HG03064 (cell line): ENCODE results near the gene NXT1.
"Not testable (repeated sequence)": the region's sequence is repeated elsewhere in the genome, so short reads cannot be mapped to it uniquely, and the experiment has no call there.

Experiments used
- ATAC-seq: cut with Tn5 transposase; IDR thresholded peaks from one replicate; pipeline ENCODE4 v1.9.1; 2021; ENCODE audit warnings: low read depth; ENCODE audit not compliant: unreplicated experiment

NXT1 gene

GRCh38 chr20:23327617-23328333 lies 22.8 kb upstream of the NXT1 start:
- no peak for ATAC-seq

- no peak for ATAC-seq
These were observed 18.9 kb upstream of the NXT1 start for GRCh38 chr20:23331450-23332350.

- no peak for ATAC-seq
These were observed 18.1 kb upstream of the NXT1 start for GRCh38 chr20:23332467-23332866.

GRCh38 chr20:23334111-23334510 lies 16.5 kb upstream of the NXT1 start:
- no peak for ATAC-seq

GRCh38 chr20:23335521-23335920 lies 15.1 kb upstream of the NXT1 start:
- no peak for ATAC-seq

- ATAC-seq: no peak
These were observed 14.1 kb upstream of the NXT1 start for GRCh38 chr20:23336476-23336875.

GRCh38 chr20:23337312-23337711 lies 13.3 kb upstream of the NXT1 start:
- ATAC-seq: no peak

GRCh38 chr20:23339986-23340385 lies 10.6 kb upstream of the NXT1 start:
- no peak for ATAC-seq

GRCh38 chr20:23340524-23340923 lies 10.1 kb upstream of the NXT1 start:
- ATAC-seq: no peak

- ATAC-seq: no peak
These were observed 9.5 kb upstream of the NXT1 start for GRCh38 chr20:23341073-23341472.

GRCh38 chr20:23343590-23343989 lies 7.0 kb upstream of the NXT1 start:
- no peak for ATAC-seq

- ATAC-seq: no peak
These were observed 6.3 kb upstream of the NXT1 start for GRCh38 chr20:23344336-23344735.

- ATAC-seq: no peak
These were observed 4.6 kb upstream of the NXT1 start for GRCh38 chr20:23346002-23346401.

- ATAC-seq: no peak
These were observed 2.8 kb upstream of the NXT1 start for GRCh38 chr20:23347791-23348190.

- not testable (repeated sequence) for ATAC-seq
These were observed 2.1 kb upstream of the NXT1 start for GRCh38 chr20:23348510-23348909.

- ATAC-seq: peak; percentile 41
These were observed 1.0 kb upstream of the NXT1 start for GRCh38 chr20:23349338-23350195.

GRCh38 chr20:23350904-23351838 lies 580 bp downstream of the NXT1 start:
- peak; percentile 15 for ATAC-seq

- no peak for ATAC-seq
These were observed 5.6 kb downstream of the NXT1 start for GRCh38 chr20:23356203-23356602.

GRCh38 chr20:23357767-23358562 lies 7.4 kb downstream of the NXT1 start:
- ATAC-seq: peak; percentile 58
